GM19025 (cell line): ENCODE data around the gene CCDC97.
"Not testable (repeated sequence)": the region's sequence is repeated elsewhere in the genome, so short reads cannot be mapped to it uniquely, and the experiment has no call there.

Experiments used
- ATAC-seq: cut with Tn5 transposase; IDR thresholded peaks from one replicate; pipeline ENCODE4 v1.9.1; 2021; ENCODE audit warnings: mild to moderate bottlenecking, low read depth, moderate library complexity; ENCODE audit not compliant: unreplicated experiment

The CCDC97 gene

GRCh38 chr19:41356984-41357739, 47.2 kb downstream of the CCDC97 start:
- no peak for ATAC-seq

- ATAC-seq = no peak
These were observed 47.8 kb downstream of the CCDC97 start for GRCh38 chr19:41357746-41358145.

- no peak for ATAC-seq
These were observed 49.8 kb downstream of the CCDC97 start for GRCh38 chr19:41359741-41360140.

- ATAC-seq = no peak
These were observed 52.3 kb downstream of the CCDC97 start for GRCh38 chr19:41362143-41362847.

- ATAC-seq = no peak
These were observed 53.4 kb downstream of the CCDC97 start for GRCh38 chr19:41363371-41363752.

- peak; percentile 79 for ATAC-seq
These were observed 54.0 kb downstream of the CCDC97 start, which contains the start of gene B9D2 for GRCh38 chr19:41363753-41364523. Gene B9D2, minus strand, starts transcription at chr19:41364149. Its CDS starts 630 bp downstream, at chr19:41363519.

GRCh38 chr19:41364524-41365391, 54.8 kb downstream of the CCDC97 start:
- ATAC-seq = no peak

GRCh38 chr19:41366089-41366488, 56.1 kb downstream of the CCDC97 start:
- ATAC-seq = no peak

- ATAC-seq = no peak
These were observed 57.9 kb downstream of the CCDC97 start for GRCh38 chr19:41367848-41368301.

- ATAC-seq = no peak
These were observed 59.8 kb downstream of the CCDC97 start for GRCh38 chr19:41369769-41370168.

- not testable (repeated sequence) for ATAC-seq
These were observed 61.1 kb downstream of the CCDC97 start for GRCh38 chr19:41371119-41371518.

GRCh38 chr19:41371541-41371940, 61.6 kb downstream of the CCDC97 start:
- no peak for ATAC-seq

- ATAC-seq = no peak
These were observed 62.5 kb downstream of the CCDC97 start for GRCh38 chr19:41372501-41372900.

GRCh38 chr19:41373993-41374392, 64.0 kb downstream of the CCDC97 start:
- no peak for ATAC-seq
